SK-MEL-5 (cell line): ENCODE measurements around the gene C1orf232. TPM values are rescaled to one million over a fixed set of nuclear protein-coding genes. Genes with fewer than 3 reads are reported as not detected.
A peak's percentile ranks its signal among the peaks of the same experiment; 100 is the strongest.

ENCODE experiments used
- DNase-seq: peaks from one replicate; pipeline ENCODE4 v3.0.0-alpha.2; 2016; ENCODE audit warnings: low read depth, low spot score
- in situ Hi-C: cut with HindIII; loops from 2 replicates; pipeline ENCODE4 v1.10.0; 2016; ENCODE audit warnings: low sequenced_read_pairs, high pct_unique_total_duplicates, low pct_unique_long_range_greater_than_20kb
- total RNA-seq: library from RNA; depleted of rRNA; stranded (reverse); fragments of >200 nt; shearing (Covaris generic); gene quantifications from 2 replicates; pipeline ENCODE4 v1.2.3, GENCODE V29; 2014

The C1orf232 gene
- total RNA-seq, 1 experiment from 2014 or later, result not detected

DNA sequence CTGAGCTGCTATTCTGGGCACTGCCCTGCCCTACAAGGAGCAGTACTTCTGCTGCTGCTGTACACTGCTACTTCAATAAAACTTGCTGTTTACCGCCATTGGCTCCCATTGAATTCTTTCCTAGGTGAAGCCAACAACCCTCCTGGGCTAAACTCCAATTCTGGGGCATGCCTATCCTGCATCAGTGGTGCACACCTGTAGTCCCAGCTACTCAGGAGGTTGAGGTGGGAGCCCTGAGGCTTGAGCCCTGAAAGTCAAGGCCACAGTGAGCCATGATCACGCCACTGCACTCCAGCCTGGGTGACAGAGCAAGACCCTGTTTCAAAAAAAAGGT lies 36.0 kb downstream of the C1orf232 start:
- in situ Hi-C loops, result no loop called here
- no peak for DNase-seq

DNA sequence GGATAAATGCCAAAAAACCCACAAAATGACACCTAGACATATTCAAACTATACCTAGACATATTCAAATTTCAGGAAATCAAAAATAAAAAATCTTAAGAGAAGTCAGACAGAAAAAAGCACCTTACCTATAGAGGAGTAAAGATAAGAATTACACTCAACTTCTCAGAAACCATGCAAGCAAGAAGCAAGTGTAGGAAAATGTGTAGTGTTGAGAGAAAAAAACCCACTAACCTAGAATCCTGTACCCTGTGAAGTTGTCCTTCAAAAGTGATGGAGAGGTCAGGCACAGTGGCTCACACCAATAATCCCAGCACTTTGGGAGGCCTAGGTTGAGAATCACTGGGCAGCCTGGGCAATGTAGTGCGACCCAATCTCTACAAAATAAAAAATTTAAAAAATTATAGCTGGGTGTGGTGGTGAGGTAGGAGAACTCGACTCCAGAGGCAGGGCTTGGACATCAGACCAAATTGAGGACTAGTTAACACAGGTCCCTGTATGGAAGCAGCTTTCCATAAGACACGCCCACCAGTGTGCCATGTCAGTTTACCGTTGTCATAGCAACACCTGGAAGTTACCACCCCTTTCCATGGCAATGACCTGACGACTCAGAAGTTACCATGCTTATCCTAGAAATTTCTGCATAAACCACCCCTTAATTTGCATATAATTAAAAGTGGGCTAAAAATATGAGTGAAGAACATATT lies 36.5 kb downstream of the C1orf232 start:
- DNase-seq, result peak; percentile 50
- in situ Hi-C loops, result no loop called here

DNA sequence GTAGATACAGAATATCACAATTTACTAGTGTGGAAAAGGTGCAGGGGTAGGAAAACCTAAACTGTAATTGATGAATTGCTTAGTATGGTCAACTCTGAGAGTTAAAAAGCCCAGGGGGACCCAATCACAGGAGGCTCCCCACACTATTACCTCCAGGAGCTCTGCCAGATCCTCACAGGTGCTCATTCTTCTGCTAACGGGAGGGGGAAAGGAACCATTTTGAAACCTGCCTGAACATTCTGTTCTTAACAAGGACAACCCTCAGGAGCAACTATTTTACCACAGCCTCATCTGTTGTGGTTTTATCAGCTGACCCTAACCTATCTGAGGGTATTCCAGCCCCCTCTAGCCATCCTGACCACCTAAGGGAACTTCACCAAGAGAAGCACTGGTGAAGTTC lies 38.1 kb downstream of the C1orf232 start:
- DNase-seq, result no peak
- in situ Hi-C loops, result no loop called here

- DNase-seq, result no peak
- in situ Hi-C loops, result no loop called here
These were observed 39.0 kb downstream of the C1orf232 start for GRCh38 chr1:26129778-26130177.

DNA sequence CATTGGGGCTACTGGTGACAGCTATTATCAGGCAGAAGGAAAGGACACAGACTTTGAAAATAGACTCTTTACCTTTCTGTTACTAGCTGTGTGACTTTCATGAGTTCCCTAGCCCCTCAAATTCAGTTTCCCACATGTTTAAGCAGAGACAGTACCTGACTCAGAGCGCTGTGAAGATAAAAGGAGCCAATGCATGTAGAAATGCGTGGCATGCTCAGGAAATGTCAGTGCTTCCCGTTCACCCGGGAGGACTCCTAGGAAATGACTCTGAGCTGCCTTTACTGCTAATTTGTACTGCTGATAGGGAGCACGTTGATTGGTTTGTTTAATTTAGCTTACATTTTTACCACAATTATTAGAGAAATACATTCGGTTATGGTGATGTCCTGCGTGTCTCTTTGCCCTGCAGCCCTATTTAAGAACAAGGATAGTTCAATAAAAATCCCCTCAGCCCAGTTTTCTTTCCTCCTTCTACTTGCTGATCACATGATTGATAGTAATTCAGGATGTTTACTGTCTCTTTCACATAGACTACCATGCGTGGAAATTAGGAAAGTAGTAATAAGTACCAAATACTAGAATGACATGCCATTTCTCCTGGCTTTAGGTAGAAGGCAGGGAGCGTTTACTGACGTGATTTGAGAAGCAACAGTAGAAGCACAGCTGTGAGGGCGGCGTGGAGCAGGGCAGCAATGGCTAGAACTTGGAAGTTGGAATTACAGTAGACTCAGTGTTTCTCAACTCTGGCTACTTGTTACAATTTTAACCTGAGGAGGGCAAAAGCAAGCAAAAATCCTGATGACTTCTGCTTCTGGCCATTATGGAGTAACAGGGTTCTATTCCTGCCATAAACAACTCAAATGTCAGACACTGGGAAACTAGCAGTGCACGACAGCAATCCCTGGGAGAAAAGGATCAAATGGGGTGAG lies 41.3 kb downstream of the C1orf232 start:
- DNase-seq, result no peak
- in situ Hi-C loops, result no loop called here

DNA sequence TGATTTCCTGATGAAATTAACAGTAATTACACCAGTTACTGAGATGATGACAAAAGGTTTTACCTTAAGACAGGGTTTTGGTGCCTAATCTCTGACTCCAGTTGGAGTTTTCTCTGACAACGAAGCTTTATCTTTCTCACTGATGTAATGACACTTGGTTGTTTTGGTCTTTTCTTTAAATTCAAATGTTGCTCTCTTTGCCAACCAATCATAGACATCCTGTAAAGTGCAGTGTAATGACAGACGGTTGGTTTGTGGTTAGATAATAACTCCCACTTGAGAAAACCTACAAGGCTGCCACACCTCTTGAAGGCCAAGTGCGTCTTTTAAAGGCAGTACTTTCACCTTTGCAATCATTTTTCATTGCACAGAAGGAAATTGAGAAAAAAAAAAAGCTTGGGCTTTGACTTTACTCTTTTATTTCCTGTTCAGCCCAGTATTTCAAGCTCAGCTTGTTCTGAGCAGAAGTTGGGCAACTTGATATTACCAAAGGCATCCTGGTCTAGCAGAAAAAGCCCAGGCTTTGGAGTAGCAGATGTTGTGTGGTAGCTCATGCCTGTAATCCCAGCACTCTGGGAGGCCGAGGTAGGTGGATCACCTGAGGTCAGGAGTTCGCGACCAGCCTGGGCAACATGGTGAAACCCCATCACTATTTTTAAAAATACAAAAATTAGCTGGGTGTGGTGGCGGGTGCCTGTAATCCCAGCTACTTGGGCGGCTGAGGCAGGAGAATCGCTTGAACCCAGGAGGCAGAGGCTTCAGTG lies 42.3 kb downstream of the C1orf232 start:
- no peak for DNase-seq
- in situ Hi-C loops, result no loop called here

GRCh38 chr1:26125946-26126320 lies 42.8 kb downstream of the C1orf232 start:
- in situ Hi-C loops, result no loop called here
- no peak for DNase-seq

DNA sequence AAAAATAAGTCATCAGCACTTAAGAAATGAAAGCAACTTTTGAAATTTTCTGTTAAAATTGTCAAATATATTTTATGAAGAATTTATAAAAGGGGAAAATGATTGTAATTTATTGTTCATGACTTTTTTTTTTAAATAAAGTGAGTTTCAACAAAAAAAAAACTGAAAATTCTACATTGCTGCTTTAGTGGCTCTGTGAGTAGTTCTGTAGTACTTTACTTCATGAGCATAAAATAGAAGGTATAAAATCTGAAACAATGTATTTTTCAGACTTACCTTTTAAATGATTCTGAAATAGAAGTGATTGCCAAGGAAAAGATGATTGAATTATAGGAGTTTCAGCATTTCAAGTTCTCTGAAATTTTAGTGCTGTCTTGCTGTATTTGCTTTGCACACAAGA lies 43.4 kb downstream of the C1orf232 start:
- DNase-seq, result no peak
- in situ Hi-C loops, result no loop called here

GRCh38 chr1:26124418-26125331 lies 44.1 kb downstream of the C1orf232 start:
- no peak for DNase-seq

DNA sequence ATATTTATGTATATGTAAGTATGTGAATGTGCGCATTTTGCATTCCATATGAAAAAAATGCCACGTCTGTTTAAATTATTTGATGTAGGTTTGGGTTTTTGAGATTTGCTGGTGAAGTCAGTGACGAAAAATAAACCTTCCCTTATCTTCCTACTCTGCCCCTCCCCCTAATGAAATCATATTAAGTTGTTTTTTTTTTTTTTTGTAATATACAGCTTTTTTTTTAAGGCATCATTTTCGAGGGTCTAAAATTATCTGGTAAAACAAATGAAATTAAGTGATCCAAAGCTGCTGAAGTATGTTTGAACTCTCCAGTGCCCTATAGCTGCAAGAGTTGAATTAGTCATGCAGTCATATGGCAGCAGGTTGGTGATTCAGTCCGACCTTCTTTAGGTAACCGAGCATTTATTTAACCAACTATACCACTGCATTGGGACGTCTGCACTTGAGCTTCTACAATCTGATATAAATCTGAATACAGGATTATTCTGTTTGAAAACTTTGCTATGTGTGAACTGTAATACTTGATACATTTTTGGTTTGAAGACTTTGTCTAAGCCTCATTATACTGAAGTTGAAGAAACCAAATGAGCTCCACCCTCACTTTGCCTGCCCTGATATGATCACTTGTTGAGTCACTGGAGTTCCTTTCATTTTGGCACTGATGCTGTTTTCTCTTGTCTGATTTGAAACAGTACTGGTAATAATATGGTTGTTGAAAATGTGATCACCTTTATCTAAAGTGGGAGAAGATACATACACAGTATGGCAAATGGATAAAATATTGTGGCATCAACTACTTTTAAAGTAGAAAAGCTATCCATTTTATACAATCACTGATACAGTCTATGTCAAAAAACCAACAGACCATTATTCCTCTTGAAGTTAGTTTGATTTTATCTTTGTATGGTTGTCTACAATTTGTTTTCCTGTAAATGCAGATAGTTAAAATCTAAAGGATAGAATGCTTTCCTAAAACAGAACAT lies 45.5 kb downstream of the C1orf232 start:
- DNase-seq, result no peak
- in situ Hi-C loops, result no loop called here

More at GRCh38 chr1:26124418-26125331, 44.1 kb downstream of the C1orf232 start:
- in situ Hi-C loops, result no loop called here

DNA sequence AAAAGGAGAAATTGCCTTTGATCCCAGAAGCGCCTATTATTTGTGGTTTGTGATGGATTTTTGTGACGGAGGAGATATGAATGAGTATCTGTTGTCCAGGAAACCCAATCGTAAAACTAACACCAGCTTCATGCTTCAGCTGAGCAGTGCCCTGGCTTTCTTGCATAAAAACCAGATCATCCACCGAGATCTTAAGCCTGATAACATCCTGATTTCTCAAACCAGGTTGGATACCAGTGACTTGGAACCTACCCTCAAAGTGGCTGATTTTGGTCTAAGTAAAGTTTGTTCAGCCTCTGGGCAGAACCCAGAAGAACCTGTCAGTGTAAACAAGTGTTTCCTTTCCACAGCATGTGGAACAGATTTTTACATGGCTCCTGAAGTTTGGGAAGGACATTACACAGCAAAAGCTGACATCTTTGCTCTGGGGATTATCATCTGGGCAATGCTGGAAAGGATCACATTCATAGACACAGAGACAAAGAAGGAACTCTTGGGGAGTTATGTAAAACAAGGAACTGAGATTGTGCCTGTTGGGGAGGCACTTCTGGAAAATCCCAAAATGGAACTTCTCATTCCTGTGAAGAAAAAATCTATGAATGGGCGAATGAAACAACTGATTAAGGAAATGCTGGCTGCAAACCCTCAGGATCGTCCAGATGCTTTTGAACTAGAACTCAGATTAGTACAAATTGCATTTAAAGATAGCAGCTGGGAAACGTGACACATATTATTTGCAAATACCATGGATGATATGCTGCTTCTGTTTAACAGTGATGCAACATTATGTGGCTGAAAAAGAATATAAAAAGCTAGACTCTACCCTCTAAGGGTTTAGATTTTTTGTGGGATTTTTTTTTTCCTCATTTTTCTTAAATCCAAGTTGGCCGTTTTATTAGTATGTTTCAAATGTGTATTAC lies 46.6 kb downstream of the C1orf232 start:
- DNase-seq, result peak; percentile 46
- in situ Hi-C loops, result no loop called here

GRCh38 chr1:26119892-26120608 lies 48.7 kb downstream of the C1orf232 start:
- no peak for DNase-seq
- in situ Hi-C loops, result no loop called here

DNA sequence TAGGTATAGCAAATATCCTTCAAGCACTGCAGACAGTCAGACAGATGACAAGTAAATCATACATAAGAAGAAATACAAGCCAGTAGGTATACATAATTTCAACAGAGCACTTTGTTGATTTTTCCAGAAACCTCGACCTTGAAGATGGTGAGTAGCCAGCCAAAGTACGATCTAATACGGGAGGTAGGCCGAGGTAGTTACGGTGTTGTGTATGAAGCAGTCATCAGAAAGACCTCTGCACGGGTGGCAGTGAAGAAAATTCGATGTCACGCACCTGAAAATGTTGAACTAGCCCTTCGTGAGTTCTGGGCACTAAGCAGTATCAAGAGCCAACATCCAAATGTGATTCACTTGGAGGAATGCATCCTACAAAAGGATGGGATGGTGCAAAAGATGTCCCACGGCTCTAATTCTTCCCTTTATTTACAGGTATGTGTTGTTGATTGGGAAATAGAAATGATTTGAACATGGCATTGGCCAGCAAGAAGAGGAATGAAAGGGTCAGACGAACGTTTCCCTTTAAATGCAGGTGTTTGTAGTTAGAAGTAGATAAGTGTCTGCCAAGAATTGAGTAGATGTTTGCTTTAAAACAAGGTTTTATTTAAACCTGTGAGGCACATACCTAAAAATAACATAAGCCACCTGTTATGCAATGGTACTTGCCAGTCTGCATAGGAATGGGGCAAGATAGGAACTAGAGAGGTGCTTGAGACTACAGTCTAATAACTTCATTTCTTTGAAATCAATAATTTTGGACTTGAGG lies 54.4 kb downstream of the C1orf232 start:
- in situ Hi-C loops, result no loop called here
- no peak for DNase-seq
